ENCODE data around the gene PODN. TPM values are rescaled to one million over a fixed set of nuclear protein-coding genes. Genes with fewer than 3 reads are reported as not detected.

PODN gene
- total and polyA plus RNA-seq, 2 of the 4 experiments (the other 2 are of a cell fraction): 0.54 to 6.2 TPM

GRCh38 chr1:53079251-53079650 lies 17.2 kb downstream of the PODN start:
- no peak overlapping the region for H3K23ac ChIP-seq (ENCODE audit: low read depth, low read length)
- no peaks in the 10 kb centered on the region for H4K20me1 ChIP-seq (ENCODE audit: insufficient read depth, low read length)
- H2AFZ ChIP-seq (replicated peaks; ENCODE audit: low read length, poor library complexity): no peak overlapping the region
- H3K4me1 ChIP-seq (ENCODE audit: control insufficient read depth, insufficient read depth, low read length): no peaks in the 10 kb centered on the region
- H3K79me1 ChIP-seq (ENCODE audit: low read depth in 1 of 2, low read length in 2 of 2): no peaks in the 10 kb centered on the region
- no peak overlapping the region for H3K14ac ChIP-seq (replicated peaks; ENCODE audit: low read depth, low read length)
- H3K27ac ChIP-seq (ENCODE audit: insufficient read depth, low read length): no peak overlapping the region
- no peak overlapping the region for H4K91ac ChIP-seq (ENCODE audit: insufficient read depth, low read depth, low read length)
- TF ChIP-seq USF2 (IDR thresholded peaks at IDR 0.05; ENCODE audit: low read depth, low read length) (no peak), RFX5 (IDR thresholded peaks at IDR 0.05; ENCODE audit: low read depth, low read length) (no peak), BHLHE40 (IDR thresholded peaks at IDR 0.05; ENCODE audit: low read depth, low read length) (no peak), NFE2L2 (IDR thresholded peaks at IDR 0.05; ENCODE audit: low read depth, low read length) (no peak), SMC3 (IDR thresholded peaks at IDR 0.05; ENCODE audit: low read depth, low read length) (no peak), CEBPB (IDR thresholded peaks at IDR 0.05; ENCODE audit: low read depth, low read length) (no peak), CHD1 (IDR thresholded peaks at IDR 0.05; ENCODE audit: low read depth, low read length) (no peak), FOS (IDR thresholded peaks at IDR 0.05; ENCODE audit: low read depth, low read length) (no peak), MAFK (IDR thresholded peaks at IDR 0.05; ENCODE audit: low read depth, low read length) (no peak), ELK1 (IDR thresholded peaks at IDR 0.05; ENCODE audit: borderline replicate concordance, low read depth, low read length) (no peak), MAZ (IDR thresholded peaks at IDR 0.05; ENCODE audit: borderline replicate concordance, low read depth, low read length) (no peak), POLR2A (IDR thresholded peaks at IDR 0.05; ENCODE audit: low read depth, low read length) (no peak), CTCF (conservative IDR thresholded peaks at IDR 0.05; ENCODE audit: low read depth, low read length) (no peak), RCOR1 (IDR thresholded peaks at IDR 0.05; ENCODE audit: insufficient replicate concordance, low read length) (no peak), MXI1 (IDR thresholded peaks at IDR 0.05; ENCODE audit: borderline replicate concordance, low read depth, low read length) (no peak), RAD21 (IDR thresholded peaks at IDR 0.05; ENCODE audit: low read length) (no peak)
- no peak overlapping the region for H2BK5ac ChIP-seq (ENCODE audit: low read depth, low read length, poor library complexity, severe bottlenecking)
- no peak overlapping the region for H2AK5ac ChIP-seq (ENCODE audit: low read depth, low read length)
- H3K4ac ChIP-seq (ENCODE audit: low read depth, low read length): no peak overlapping the region
- no peak overlapping the region for H3K9ac ChIP-seq (ENCODE audit: low read depth, low read length)
- intact Hi-C loops (cut with micrococcal nuclease): no loop called here
- DNase-seq: no peak
- H3K9me1 ChIP-seq (ENCODE audit: insufficient read depth, low read length): no peaks in the 10 kb centered on the region; the same call in 1 of the 2 replicates
- no peak overlapping the region for H2BK20ac ChIP-seq (ENCODE audit: low read depth, low read length)
- no peak overlapping the region for H2BK15ac ChIP-seq (ENCODE audit: low read depth, low read length)
- no peaks in the 10 kb centered on the region for H3K27me3 ChIP-seq (ENCODE audit: control insufficient read depth, insufficient read depth, low read length)
- H3K9me3 ChIP-seq (ENCODE audit: control insufficient read depth, insufficient read depth, low read length): no peaks in the 10 kb centered on the region
- H4K8ac ChIP-seq (ENCODE audit: low read depth in 2 of 2, low read length in 2 of 2): no peak overlapping the region
- in situ Hi-C loops (cut with MboI; ENCODE audit: low sequenced_read_pairs): no loop called here
- peaks cover 31% of the 10 kb centered on the region for H3K36me3 ChIP-seq (ENCODE audit: control insufficient read depth, insufficient read depth, low read length)
- no peak overlapping the region for H3K18ac ChIP-seq (ENCODE audit: low read depth, low read length)
- H3K4me3 ChIP-seq (ENCODE audit: insufficient read depth, low read depth, low read length): no peak overlapping the region
- H3K4me2 ChIP-seq (ENCODE audit: low read depth, low read length): no peak overlapping the region
- no peak overlapping the region for H2AK9ac ChIP-seq (replicated peaks; ENCODE audit: low read depth, low read length, poor library complexity)
- BruUV-seq (replicated peaks): no TSS peak
- H4K5ac ChIP-seq (ENCODE audit: low read depth, low read length): no peak overlapping the region
- no peak for ATAC-seq (ENCODE audit: low read depth)
- ChIA-PET POLR2A (ENCODE audit: unreplicated experiment) (interaction anchor here (0.6 kb wide), 1 partner anchor 567 kb away, joined by 8 read pairs; no protein-coding TSS in a partner anchor), CTCF (interaction anchor here (0.6 kb wide), 1 partner anchor 42 kb away, joined by 3 read pairs; no protein-coding TSS in a partner anchor)
- H3K56ac ChIP-seq (ENCODE audit: extremely low read depth, insufficient read depth, low read length): no peak overlapping the region
- dilution Hi-C loops (cut with HindIII; ENCODE audit: low sequenced_read_pairs, unreplicated experiment): no loop called here
- no peak overlapping the region for H2BK120ac ChIP-seq (ENCODE audit: low read depth, low read length)
- 78% methylated on average over 2 of the region's 4 CpGs; no CpG with 5 or more reads in 1 of the 2 experiments for WGBS, 2 experiments (ENCODE audit: extremely low coverage in 2 of 2, insufficient read length in 1 of 2)
